ENCODE results near the gene LY6G6F. TPM values are rescaled to one million over a fixed set of nuclear protein-coding genes. Genes with fewer than 3 reads are reported as not detected.

The LY6G6F gene
- total and polyA plus RNA-seq, 2 of the 13 experiments (the other 11 are each of a cell fraction or from before 2014, with no cell fraction given): not detected

DNA sequence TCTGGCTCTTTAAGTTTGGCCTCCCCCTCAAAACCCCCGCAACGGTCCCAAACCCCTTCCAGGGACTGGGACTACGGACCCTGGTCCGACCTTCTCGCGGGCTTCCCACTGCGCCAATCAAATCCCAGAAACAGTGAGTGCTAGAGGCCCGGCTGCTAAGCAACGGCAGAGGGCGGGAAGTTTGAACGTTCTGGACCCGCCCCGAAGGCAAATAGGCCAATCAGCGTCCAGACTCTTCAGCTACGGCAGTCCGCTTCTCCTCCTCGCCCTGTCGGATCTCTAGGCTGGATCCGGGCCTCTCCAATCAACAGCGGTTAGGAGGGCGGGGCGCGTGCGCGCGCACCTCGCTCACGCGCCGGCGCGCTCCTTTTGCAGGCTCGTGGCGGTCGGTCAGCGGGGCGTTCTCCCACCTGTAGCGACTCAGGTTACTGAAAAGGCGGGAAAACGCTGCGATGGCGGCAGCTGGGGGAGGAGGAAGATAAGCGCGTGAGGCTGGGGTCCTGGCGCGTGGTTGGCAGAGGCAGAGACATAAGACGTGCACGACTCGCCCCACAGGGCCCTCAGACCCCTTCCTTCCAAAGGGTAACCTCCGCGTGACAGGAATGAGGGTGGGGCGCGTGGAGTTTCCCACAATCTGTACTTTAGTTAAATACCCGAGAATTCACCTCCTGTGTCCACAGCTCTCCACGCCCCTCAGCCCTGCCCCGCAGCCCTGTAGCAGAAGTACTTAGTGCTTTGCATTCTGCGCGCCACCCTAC lies 33.2 kb downstream of the LY6G6F start, which contains the start of gene MSH5 (continued):
- TF ChIP-seq, protein P1, sequence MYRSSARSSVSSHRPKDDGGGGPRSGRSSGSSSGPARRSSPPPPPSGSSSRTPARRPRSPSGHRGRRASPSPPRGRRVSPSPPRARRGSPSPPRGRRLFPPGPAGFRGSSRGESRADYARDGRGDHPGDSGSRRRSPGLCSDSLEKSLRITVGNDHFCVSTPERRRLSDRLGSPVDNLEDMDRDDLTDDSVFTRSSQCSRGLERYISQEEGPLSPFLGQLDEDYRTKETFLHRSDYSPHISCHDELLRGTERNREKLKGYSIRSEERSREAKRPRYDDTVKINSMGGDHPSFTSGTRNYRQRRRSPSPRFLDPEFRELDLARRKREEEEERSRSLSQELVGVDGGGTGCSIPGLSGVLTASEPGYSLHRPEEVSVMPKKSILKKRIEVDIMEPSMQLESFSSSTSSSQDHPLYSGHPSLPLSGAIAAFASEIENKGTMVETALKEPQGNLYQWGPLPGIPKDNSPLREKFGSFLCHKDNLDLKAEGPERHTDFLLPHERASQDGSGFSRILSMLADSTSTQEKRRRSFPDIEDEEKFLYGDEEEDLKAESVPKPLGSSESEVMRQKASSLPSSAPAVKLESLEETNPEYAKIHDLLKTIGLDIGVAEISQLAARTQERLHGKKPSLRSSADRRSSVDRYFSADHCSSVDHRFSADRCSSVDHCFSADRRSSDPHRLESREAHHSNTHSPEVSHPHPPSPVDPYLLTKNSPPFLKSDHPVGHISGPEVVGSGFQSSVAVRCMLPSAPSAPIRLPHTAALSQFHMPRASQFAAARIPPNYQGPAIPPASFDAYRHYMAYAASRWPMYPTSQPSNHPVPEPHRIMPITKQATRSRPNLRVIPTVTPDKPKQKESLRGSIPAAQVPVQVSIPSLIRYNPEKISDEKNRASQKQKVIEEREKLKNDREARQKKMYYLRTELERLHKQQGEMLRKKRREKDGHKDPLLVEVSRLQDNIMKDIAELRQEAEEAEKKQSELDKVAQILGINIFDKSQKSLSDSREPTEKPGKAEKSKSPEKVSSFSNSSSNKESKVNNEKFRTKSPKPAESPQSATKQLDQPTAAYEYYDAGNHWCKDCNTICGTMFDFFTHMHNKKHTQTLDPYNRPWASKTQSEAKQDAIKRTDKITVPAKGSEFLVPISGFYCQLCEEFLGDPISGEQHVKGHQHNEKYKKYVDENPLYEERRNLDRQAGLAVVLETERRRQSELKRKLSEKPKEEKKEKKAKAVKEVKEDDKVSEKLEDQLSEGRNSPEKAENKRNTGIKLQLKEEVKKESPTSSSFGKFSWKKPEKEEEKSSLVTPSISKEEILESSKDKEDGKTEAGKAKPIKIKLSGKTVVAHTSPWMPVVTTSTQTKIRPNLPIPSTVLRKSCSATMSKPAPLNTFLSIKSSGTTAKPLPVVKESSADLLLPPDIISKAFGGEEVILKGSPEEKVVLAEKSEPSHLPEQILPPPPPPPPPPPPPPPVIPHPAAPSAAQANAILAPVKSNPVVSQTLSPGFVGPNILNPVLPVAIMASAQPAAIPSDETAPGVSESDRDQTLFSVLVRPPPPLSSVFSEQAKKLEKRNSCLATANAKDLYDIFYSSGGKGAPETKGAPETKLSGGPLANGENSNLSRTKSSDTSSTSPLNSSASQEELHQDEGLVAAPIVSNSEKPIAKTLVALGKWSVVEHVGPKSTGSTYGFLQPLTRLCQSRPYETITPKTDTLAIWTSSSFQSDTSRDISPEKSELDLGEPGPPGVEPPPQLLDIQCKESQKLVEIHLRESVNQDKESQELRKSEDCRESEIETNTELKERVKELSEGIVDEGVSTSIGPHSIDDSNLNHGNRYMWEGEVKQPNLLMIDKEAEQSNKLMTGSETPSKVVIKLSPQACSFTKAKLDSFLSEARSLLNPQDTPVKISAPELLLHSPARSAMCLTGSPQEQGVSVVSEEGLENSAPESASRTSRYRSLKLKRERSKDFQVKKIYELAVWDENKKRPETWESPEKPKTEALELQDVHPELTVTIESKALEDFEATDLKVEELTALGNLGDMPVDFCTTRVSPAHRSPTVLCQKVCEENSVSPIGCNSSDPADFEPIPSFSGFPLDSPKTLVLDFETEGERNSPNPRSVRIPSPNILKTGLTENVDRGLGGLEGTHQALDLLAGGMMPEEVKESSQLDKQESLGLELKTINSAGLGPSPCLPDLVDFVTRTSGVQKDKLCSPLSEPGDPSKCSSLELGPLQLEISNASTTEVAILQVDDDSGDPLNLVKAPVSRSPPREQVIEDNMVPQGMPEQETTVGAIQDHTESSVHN (CRISPR knock-in tag; IDR thresholded peaks at IDR 0.05): peak; percentile 98
- TF ChIP-seq ZBTB8A (CRISPR knock-in tag; IDR thresholded peaks at IDR 0.05; ENCODE audit: borderline replicate concordance, low read depth): peak; percentile 80; the same call in 1 of the 2 replicates
- TF ChIP-seq NR2F1 (CRISPR knock-in tag; IDR thresholded peaks at IDR 0.05): 0 out of 4 replicates have a peak, but pooled peaks of 1 of the 2 experiments have one; percentile 14
- TF ChIP-seq ZNF577 (CRISPR knock-in tag; IDR thresholded peaks at IDR 0.05; ENCODE audit: borderline replicate concordance, low read depth): no peak
- TF ChIP-seq, protein P2, sequence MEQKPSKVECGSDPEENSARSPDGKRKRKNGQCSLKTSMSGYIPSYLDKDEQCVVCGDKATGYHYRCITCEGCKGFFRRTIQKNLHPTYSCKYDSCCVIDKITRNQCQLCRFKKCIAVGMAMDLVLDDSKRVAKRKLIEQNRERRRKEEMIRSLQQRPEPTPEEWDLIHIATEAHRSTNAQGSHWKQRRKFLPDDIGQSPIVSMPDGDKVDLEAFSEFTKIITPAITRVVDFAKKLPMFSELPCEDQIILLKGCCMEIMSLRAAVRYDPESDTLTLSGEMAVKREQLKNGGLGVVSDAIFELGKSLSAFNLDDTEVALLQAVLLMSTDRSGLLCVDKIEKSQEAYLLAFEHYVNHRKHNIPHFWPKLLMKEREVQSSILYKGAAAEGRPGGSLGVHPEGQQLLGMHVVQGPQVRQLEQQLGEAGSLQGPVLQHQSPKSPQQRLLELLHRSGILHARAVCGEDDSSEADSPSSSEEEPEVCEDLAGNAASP (CRISPR knock-in tag; IDR thresholded peaks at IDR 0.05; ENCODE audit: borderline replicate concordance): no peak; the same call in 1 of the 2 replicates
- no peak for TF ChIP-seq ZNF7 (CRISPR knock-in tag; IDR thresholded peaks at IDR 0.05)
- TF ChIP-seq, protein P3, sequence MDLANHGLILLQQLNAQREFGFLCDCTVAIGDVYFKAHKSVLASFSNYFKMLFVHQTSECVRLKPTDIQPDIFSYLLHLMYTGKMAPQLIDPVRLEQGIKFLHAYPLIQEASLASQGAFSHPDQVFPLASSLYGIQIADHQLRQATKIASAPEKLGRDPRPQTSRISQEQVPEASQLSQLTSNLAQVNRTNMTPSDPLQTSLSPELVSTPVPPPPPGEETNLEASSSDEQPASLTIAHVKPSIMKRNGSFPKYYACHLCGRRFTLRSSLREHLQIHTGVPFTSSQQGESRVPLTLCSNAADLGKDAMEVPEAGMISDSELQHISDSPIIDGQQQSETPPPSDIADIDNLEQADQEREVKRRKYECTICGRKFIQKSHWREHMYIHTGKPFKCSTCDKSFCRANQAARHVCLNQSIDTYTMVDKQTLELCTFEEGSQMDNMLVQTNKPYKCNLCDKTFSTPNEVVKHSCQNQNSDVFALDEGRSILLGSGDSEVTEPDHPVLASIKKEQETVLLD (CRISPR knock-in tag; IDR thresholded peaks at IDR 0.05; ENCODE audit: low read depth): peak; percentile 91
- TF ChIP-seq HCFC1 (IDR thresholded peaks at IDR 0.05; ENCODE audit: low read depth, low read length): no peak; the same call in 1 of the 2 replicates
- TF ChIP-seq, protein P4, sequence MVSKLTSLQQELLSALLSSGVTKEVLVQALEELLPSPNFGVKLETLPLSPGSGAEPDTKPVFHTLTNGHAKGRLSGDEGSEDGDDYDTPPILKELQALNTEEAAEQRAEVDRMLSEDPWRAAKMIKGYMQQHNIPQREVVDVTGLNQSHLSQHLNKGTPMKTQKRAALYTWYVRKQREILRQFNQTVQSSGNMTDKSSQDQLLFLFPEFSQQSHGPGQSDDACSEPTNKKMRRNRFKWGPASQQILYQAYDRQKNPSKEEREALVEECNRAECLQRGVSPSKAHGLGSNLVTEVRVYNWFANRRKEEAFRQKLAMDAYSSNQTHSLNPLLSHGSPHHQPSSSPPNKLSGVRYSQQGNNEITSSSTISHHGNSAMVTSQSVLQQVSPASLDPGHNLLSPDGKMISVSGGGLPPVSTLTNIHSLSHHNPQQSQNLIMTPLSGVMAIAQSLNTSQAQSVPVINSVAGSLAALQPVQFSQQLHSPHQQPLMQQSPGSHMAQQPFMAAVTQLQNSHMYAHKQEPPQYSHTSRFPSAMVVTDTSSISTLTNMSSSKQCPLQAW (CRISPR knock-in tag; IDR thresholded peaks at IDR 0.05): peak; percentile 93
- TF ChIP-seq NFYC (CRISPR knock-in tag; IDR thresholded peaks at IDR 0.05): peak; percentile 98
- peak; percentile 96 for TF ChIP-seq TBX2 (CRISPR knock-in tag; IDR thresholded peaks at IDR 0.05; ENCODE audit: borderline replicate concordance)
- TF ChIP-seq BRCA1 (CRISPR knock-in tag; IDR thresholded peaks at IDR 0.05): no peak
- no peak for TF ChIP-seq ZNF207 (IDR thresholded peaks at IDR 0.05; ENCODE audit: borderline replicate concordance)
- peak; percentile 57 for TF ChIP-seq ONECUT2 (CRISPR knock-in tag; IDR thresholded peaks at IDR 0.05)
